MM.1S (cell line): ENCODE results near the gene MTCH1.

Source experiments
- DNase-seq: peaks from one replicate; pipeline ENCODE4 v3.0.0-alpha.2; 2015
- H2AFZ ChIP-seq: fragments of 300-600 bp; sonication (generic); 2 replicates; pipeline ENCODE4 v1.6.0; 2016; ENCODE audit warnings: antibody characterized with exemption, low read length
- H3F3A ChIP-seq: fragments of 300-600 bp; sonication (generic); 2 replicates; pipeline ENCODE4 v1.6.1; 2016; ENCODE audit warnings: mild to moderate bottlenecking, antibody characterized with exemption, low read length, moderate library complexity, mixed read lengths; ENCODE audit not compliant: insufficient read depth
- H3K27ac ChIP-seq: fragments of 300-600 bp; sonication (generic); 2 replicates; pipeline ENCODE4 v1.5.1; 2016; ENCODE audit warnings: mild to moderate bottlenecking, low read length
- H3K27me3 ChIP-seq: fragments of 300-600 bp; sonication (generic); replicated peaks from 2 replicates; pipeline ENCODE4 v1.6.0; 2016; ENCODE audit warnings: low read length; ENCODE audit not compliant: insufficient read depth
- H3K36me3 ChIP-seq: fragments of 300-600 bp; sonication (generic); replicated peaks from 2 replicates; pipeline ENCODE4 v1.6.1; 2016; ENCODE audit warnings: mild to moderate bottlenecking, low read length, mixed read lengths; ENCODE audit not compliant: insufficient read depth
- H3K4me1 ChIP-seq: fragments of 300-600 bp; sonication (generic); 2 replicates; pipeline ENCODE4 v1.6.1; 2016; ENCODE audit warnings: low read length, mixed read lengths
- H3K4me2 ChIP-seq: fragments of 300-600 bp; sonication (generic); 2 replicates; pipeline ENCODE4 v1.6.0; 2016; ENCODE audit warnings: low read depth, low read length
- H3K4me3 ChIP-seq: fragments of 300-600 bp; sonication (generic); 2 replicates; pipeline ENCODE4 v1.5.1; 2016; ENCODE audit warnings: low read length, mixed read lengths
- H3K79me2 ChIP-seq: fragments of 300-600 bp; sonication (generic); 2 replicates; pipeline ENCODE4 v1.6.1; 2016; ENCODE audit warnings: mixed run types, low read length, mixed read lengths
- H3K9ac ChIP-seq: fragments of 300-600 bp; sonication (generic); 2 replicates; pipeline ENCODE4 v1.6.1; 2016; ENCODE audit warnings: low read length, mixed read lengths
- H3K9me2 ChIP-seq: fragments of 300-600 bp; sonication (generic); replicated peaks from 2 replicates; pipeline ENCODE4 v1.6.1; 2016; ENCODE audit warnings: mild to moderate bottlenecking, low read length, mixed read lengths; ENCODE audit not compliant: insufficient read depth
- H3K9me3 ChIP-seq: fragments of 300-600 bp; sonication (generic); replicated peaks from 2 replicates; pipeline ENCODE4 v1.6.1; 2016; ENCODE audit warnings: mild to moderate bottlenecking, low read length, mixed read lengths; ENCODE audit not compliant: insufficient read depth
- H4K20me1 ChIP-seq: fragments of 300-600 bp; sonication (generic); 2 replicates; pipeline ENCODE4 v1.6.1; 2016; ENCODE audit warnings: mild to moderate bottlenecking, low read length, moderate library complexity, mixed read lengths; ENCODE audit not compliant: insufficient read depth
- EZH2 ChIP-seq: fragments of 300-600 bp; sonication (generic); optimal IDR thresholded peaks from 2 replicates; pipeline ENCODE3; 2017; ENCODE audit warnings: low read depth, mild to moderate bottlenecking, antibody characterized with exemption, low read length, mixed read lengths
- EZH2phosphoT487 ChIP-seq: fragments of 300-600 bp; sonication (generic); IDR thresholded peaks from 2 replicates; pipeline ENCODE4 v1.6.1; 2018; ENCODE audit warnings: antibody characterized with exemption, low read length
- TF ChIP-seq, protein P1 (sequence below): fragments of 300-600 bp; sonication (generic); IDR thresholded peaks from 2 replicates; pipeline ENCODE4 v1.5.1; 2016; ENCODE audit warnings: antibody characterized with exemption, low read length, mixed read lengths

Gene MTCH1

DNA sequence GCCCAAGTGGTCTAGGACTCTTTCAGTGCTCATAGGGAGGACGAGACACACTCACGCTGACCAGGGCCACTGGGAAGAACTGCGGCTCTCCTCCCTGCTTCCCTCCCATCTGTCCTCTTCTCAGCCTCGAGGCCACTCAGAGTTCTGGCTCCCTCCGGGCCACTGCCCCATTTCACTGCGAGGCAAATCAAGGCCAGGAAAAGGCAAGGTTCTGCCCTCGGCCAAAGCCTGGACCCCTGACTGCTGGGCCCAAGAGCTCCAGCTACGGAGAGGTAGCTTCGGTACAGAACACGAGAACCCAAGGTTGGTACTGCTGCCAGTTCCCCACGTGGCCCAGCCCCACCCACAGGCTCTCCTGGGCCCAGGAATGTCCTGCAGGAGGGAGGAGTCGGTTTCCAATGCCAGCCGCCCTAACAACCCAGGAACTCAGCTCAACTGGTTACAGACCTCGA is 16.7 kb downstream of the MTCH1 start:
- no peaks in the 10 kb centered on the region for H3K79me2 ChIP-seq
- no peaks in the 10 kb centered on the region for H3F3A ChIP-seq
- no peak overlapping the region for H3K4me3 ChIP-seq
- no peak overlapping the region for H3K9ac ChIP-seq
- no peak overlapping the region for H2AFZ ChIP-seq
- no peaks in the 10 kb centered on the region for H3K36me3 ChIP-seq
- no peak overlapping the region for H3K27ac ChIP-seq
- H3K4me2 ChIP-seq = no peak overlapping the region
- H3K9me3 ChIP-seq = no peaks in the 10 kb centered on the region
- DNase-seq = no peak
- TF ChIP-seq, protein P1, sequence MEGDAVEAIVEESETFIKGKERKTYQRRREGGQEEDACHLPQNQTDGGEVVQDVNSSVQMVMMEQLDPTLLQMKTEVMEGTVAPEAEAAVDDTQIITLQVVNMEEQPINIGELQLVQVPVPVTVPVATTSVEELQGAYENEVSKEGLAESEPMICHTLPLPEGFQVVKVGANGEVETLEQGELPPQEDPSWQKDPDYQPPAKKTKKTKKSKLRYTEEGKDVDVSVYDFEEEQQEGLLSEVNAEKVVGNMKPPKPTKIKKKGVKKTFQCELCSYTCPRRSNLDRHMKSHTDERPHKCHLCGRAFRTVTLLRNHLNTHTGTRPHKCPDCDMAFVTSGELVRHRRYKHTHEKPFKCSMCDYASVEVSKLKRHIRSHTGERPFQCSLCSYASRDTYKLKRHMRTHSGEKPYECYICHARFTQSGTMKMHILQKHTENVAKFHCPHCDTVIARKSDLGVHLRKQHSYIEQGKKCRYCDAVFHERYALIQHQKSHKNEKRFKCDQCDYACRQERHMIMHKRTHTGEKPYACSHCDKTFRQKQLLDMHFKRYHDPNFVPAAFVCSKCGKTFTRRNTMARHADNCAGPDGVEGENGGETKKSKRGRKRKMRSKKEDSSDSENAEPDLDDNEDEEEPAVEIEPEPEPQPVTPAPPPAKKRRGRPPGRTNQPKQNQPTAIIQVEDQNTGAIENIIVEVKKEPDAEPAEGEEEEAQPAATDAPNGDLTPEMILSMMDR = no peak
- no peak for TF ChIP-seq EZH2
- TF ChIP-seq EZH2phosphoT487 = no peak
- no peaks in the 10 kb centered on the region for H3K4me1 ChIP-seq
- H3K27me3 ChIP-seq = no peaks in the 10 kb centered on the region
- no peaks in the 10 kb centered on the region for H3K9me2 ChIP-seq
- no peaks in the 10 kb centered on the region for H4K20me1 ChIP-seq

DNA sequence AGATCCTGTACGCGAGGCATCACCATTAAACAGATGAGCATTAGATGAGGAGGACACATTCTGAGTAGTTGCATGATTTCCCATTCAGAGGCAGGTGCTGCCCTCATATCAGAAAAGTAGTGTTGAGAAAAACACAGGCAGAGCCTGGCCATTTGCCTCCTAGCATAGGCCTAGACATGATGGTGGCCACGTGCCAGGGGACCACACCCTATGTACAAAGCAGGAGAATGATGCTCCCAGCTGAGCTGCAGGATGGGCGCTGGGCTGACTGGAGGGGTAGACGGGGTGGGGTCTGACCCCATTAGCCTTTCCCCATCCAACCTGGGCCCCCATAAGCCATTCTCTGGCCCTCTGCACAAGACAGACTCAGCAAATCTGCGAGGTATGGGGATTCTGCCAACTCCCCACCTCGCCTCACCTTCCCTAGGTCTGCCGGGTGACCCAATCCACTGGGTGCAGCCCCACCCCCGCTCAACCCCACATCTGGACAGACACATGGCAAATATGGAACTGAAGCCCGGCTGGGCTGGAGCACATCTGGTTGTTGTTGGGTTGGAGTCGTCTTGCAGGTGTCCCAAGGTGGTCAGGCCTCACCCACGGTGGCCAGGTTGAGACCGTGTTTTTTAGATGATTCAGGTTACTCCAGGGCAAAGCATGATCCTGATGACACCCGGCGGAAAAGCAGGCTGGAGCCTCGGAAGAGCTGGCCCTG is 17.6 kb downstream of the MTCH1 start:
- no peaks in the 10 kb centered on the region for H3K79me2 ChIP-seq
- H3K4me3 ChIP-seq = no peak overlapping the region
- no peak overlapping the region for H3K4me2 ChIP-seq
- no peak overlapping the region for H2AFZ ChIP-seq
- H3K36me3 ChIP-seq = no peaks in the 10 kb centered on the region
- no peak overlapping the region for H3K9ac ChIP-seq
- DNase-seq = no peak
- TF ChIP-seq, protein P1 = no peak
- TF ChIP-seq EZH2 (no peak), EZH2phosphoT487 (no peak)
- no peaks in the 10 kb centered on the region for H4K20me1 ChIP-seq
- no peaks in the 10 kb centered on the region for H3K9me3 ChIP-seq
- H3F3A ChIP-seq = no peaks in the 10 kb centered on the region
- H3K9me2 ChIP-seq = no peaks in the 10 kb centered on the region
- H3K27me3 ChIP-seq = no peaks in the 10 kb centered on the region
- no peaks in the 10 kb centered on the region for H3K4me1 ChIP-seq
- H3K27ac ChIP-seq = no peak overlapping the region

DNA sequence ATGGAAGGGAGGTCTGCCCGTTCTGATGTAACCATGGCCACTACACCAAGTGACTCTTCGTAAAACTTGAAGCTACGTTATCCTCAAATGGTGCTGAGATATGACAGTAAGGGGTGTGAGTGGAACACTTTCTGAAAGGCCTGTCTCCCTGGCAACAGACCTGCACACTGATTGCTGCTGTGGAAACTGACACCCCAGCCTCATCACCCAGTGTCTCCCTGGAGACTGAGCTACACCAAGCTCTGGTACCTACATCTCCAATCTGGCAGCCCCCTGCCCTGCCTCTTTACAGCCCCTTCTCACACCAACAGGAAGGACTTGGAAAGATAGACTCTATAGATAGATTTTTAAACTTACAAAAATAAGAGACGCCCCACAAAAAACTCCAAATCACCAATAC is 18.2 kb downstream of the MTCH1 start:
- Histone ChIP-seq H4K20me1 (no peaks in the 10 kb centered on the region), H3K9me3 (no peaks in the 10 kb centered on the region), H3K27ac (no peak overlapping the region), H3K9ac (no peak overlapping the region), H2AFZ (no peak overlapping the region), H3K9me2 (no peaks in the 10 kb centered on the region), H3F3A (no peaks in the 10 kb centered on the region), H3K4me3 (no peak overlapping the region), H3K4me2 (no peak overlapping the region), H3K4me1 (no peaks in the 10 kb centered on the region), H3K79me2 (no peaks in the 10 kb centered on the region), H3K27me3 (no peaks in the 10 kb centered on the region), H3K36me3 (no peaks in the 10 kb centered on the region)
- no peak for DNase-seq
- TF ChIP-seq EZH2phosphoT487 = no peak
- TF ChIP-seq, protein P1 = no peak
- no peak for TF ChIP-seq EZH2
